HG03342 (cell line): ENCODE results near the gene KCNJ5.

ENCODE experiments used
- ATAC-seq: cut with Tn5 transposase; IDR thresholded peaks from one replicate; pipeline ENCODE4 v1.9.1; 2021; ENCODE audit warnings: mild to moderate bottlenecking, moderate library complexity; ENCODE audit not compliant: unreplicated experiment

Gene KCNJ5

GRCh38 chr11:128868841-128869671 is 22.1 kb upstream of the KCNJ5 start:
- no peak for ATAC-seq

DNA sequence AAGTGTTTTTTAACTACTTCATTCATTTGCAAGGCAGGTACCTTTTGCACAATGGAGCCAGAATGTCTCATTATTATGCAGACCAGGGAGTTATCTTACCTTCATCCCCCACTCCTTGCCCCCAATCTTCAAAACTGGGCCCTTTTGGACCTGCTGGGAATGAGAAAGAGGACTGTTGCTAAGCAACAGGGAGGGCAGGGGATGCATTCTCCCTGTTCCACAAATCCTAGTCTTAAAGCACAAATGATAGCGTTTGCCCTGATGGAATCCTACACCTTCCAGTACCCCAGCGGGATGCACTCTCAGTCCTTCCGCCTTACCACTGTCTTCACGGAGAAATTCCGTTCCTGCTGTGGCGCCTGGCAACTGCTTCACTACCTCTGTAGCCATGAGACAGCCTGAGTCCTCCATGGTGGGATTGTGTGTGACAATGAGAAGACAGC is 20.0 kb upstream of the KCNJ5 start:
- ATAC-seq: no peak

DNA sequence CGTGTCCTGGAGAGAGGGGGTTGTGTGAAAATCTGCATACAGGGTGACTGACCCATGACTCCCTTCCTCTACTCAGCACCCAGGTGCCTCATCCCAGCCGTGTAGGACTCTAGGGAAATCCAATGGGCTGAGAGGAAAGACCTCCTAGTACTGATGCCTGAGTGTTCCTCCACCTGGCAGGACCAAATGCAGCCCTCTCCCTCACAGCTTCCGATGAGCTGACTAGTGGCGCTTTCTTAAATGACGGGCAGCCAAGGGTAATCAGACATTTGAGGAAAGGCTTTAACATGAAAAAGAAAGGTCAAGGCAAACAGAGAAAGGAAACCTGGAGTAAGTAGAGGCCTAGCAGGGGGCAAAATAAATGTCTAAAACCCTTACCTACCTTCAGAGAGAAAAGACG is 19.1 kb upstream of the KCNJ5 start:
- ATAC-seq: no peak

DNA sequence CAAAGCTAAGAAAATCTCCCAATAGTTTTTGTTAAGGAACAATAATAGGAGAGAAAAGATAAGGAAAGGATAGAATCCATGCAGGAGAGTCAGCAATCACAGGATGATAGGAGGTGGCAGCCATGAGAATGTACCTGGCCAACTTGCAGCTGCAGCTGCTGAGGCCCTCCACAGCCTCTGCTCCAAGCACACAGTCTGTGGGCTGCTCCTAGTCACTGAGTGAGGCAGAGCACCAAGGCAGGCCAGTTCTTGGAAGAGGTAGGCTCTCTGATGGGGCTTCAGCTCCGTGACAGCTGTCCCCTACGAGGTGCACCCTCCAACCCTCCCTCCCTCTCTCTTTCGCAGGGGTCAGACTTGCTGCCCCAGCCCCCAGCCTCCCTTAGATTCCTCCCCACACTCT is 18.6 kb upstream of the KCNJ5 start:
- ATAC-seq: no peak

DNA sequence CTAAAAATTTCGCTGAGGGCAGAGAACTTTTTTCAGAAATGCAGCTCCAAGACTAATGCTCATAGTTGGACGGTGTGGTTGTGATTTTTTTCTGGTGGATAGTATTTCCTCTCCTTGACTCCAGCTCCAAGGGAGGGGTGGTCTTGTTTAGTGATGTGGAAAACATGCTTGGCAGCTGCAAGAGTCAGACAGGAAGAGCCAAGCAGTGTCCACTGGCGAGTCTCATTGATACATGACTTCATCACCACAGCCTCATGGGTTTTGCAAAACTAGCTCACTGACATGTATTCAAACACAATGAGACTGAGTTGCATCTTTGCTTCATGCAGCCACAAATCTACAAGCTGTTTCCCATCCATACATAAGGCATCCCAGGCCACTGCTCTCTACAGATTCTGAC is 16.7 kb upstream of the KCNJ5 start:
- no peak for ATAC-seq

DNA sequence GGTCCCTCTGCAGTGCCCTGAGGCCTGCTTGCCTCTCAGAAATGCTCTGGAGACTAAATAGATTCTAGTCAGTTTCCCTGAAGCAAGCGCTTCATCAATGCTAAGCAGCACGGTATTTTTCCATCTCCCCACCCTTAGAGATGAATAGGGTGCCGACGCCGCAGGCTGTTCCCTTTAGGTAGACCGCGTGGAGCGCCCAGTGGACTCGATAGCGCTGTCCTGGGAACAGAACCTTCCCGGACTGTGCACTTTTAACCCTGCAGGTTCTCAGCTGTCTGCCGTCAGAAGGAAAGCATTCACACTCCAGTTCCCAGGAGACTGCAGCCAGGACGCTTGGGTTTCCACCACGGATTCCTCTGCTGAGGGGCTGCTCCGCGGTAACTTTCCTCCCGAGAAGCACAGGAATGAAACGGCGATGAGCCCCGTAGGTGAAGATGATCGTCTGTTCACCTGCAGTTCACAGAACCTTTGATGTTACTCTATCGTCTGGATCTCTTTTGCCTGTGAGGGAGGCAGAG is 15.0 kb upstream of the KCNJ5 start:
- no peak for ATAC-seq

- no peak for ATAC-seq
Measured at GRCh38 chr11:128877726-128878125, 13.4 kb upstream of the KCNJ5 start.

DNA sequence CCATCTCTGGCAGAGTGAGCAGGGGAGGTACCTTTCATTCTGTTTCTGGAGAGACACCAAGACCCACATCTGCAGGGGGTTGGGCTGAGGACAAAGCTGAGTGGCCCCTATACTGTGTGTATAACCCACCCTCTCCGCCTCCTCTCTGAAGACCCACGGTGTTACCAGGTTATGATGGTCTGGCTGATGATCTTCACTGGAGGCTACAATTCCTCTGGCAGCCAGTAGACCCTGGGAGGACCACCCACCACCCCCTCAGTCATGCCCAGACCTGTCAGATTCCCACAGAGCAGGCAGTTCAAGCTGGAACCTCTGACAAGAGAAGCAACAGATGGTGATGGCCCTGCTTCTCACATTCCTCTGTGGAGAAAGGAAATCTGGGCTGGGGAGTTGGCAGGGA is 12.7 kb upstream of the KCNJ5 start:
- ATAC-seq: no peak

- no peak for ATAC-seq
Measured at GRCh38 chr11:128879817-128880216, 11.3 kb upstream of the KCNJ5 start.

GRCh38 chr11:128881221-128881620 is 9.9 kb upstream of the KCNJ5 start:
- no peak for ATAC-seq

DNA sequence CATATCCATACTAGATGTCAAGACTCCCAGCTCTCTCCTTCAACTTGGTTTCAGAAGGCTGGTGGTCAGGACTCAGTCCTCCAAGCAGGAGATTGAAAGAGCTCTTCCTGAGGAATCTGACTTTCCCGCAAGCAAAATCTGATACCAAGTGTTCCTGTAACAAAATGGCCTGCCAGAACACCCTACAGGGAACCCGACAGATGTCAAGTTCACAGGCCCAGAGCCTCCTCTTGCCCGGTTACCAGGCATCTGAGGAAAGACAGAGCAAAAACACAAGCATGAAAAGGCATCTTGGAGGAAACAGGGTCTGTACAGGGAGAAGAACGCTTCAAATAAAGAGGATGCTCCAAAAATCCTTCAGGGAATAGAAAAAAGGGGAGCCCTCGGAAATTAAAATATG is 8.7 kb upstream of the KCNJ5 start:
- ATAC-seq: no peak

- ATAC-seq: no peak
Measured at GRCh38 chr11:128884054-128884453, 7.1 kb upstream of the KCNJ5 start.

GRCh38 chr11:128884703-128885338 is 6.3 kb upstream of the KCNJ5 start:
- peak; percentile 87 for ATAC-seq

DNA sequence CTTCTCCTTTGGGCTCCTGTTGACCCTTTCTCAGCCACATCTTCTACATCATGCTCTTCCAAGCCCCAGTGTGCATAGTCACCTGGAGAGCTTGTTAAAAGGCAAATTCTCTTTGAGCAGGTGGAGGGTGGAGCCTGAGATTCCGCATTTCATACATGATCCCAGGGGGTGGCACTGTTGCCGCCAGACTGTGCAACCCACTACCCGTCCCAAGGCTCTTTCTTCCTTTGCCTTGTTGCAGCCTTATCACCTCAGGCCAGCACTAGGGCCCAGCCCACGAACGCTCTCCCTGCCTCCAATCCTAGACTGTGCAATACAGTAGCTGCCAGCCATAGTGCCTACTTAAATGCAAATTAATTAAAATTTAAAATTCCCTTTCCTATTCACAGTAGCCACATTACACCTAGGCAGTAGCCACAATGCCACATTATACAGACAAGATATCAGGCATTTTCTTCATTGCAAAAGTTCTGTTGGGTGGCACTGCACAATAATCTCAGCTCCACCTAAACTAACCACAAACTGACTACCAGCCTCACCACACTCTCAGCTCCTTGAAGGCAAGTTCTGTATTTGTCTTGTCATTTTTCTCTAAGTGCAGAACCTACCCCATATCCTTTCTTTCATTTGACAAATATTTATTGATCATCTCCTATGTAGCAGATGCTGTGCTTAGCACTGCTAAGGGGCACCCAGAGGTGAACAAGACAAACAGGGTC is 4.6 kb upstream of the KCNJ5 start:
- ATAC-seq: no peak

DNA sequence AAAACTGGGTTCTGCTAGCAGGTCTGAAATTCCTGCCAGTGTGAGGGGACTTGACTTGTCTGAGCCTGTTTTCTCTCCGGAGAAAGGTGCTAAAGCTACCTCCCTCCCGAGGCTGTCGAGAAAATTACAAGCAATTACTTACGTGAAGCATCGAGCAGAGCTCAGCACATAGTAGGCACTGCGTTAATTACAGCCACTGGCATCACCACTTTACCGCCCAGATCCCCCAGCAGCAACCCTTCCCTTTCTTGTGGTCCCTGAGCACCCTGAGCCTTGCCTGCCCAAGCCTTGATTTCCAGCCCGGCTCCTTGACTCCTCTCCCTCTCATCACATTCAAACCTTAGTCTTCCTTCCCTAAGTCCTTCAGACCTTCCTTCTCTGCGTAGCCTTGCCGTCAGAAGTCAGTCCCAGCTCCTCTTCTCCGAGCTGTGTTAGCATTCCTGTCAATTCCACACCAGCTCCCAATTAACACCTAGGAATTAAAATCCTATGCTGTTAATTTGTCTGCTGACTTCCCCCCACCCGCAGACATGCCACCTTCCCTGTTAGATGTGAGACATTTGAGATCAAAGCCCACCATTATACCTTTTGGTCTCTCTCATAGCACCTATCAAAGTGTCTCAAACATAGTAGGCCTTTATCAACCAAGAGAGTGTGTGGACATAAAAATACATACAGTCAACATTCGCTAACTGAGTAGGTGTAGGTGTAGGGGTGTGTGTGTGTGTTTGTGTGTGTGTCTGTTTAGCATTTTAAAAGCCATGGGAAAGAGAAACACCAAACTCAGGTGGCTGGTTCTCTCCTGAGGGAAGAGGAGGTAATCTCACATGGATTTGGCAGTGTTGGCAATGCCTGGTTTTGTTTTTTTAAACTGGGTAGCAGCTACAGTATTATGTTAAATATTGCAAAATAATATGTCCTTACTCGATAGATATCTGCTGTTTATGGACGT is 2.8 kb upstream of the KCNJ5 start:
- ATAC-seq: no peak

DNA sequence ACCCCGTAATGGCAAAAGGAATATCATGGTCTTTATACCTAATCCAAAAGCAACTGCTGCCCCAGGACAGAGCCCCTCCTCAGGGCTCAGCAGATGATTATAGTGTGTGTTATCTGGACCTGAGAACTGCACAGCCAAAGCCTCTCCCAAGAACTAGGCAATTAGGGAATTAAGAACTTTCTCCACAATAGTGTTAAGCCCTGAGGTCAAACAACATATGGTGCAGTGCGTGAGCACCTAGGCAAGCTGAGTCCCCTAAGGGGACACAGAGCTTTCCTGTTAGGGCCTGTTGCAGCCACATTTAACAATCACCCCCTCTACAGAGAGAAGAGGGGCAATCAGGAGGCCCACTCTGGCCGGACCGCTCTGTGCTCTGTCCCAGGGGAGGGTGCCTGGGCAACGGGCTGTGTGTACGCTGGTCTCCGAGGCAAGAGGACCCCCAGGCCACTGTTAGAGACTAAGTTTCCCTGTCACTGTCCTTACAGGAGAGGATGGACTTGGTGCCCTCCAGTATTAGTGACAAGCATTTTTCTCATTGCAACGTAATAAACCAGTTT is 1.4 kb upstream of the KCNJ5 start:
- no peak for ATAC-seq

DNA sequence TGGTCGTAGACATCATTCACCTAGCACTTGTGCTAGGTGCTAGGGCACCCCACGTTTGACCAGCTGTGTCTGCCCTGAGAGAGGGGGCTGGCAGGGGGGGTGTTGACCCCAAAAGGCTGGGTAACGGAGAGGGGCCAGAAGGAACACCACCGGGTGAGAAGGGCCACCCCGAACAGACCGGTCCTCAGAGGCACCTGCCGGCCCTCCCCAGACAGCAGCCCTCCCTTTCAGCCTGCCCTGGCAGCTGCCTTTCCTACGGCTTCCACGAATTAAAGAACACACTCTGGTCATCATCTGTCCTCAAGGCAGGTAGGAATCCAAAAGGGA is 977 bp upstream of the KCNJ5 start:
- no peak for ATAC-seq

- ATAC-seq: no peak
Measured at GRCh38 chr11:128891913-128892398, 800 bp downstream of the KCNJ5 start.

DNA sequence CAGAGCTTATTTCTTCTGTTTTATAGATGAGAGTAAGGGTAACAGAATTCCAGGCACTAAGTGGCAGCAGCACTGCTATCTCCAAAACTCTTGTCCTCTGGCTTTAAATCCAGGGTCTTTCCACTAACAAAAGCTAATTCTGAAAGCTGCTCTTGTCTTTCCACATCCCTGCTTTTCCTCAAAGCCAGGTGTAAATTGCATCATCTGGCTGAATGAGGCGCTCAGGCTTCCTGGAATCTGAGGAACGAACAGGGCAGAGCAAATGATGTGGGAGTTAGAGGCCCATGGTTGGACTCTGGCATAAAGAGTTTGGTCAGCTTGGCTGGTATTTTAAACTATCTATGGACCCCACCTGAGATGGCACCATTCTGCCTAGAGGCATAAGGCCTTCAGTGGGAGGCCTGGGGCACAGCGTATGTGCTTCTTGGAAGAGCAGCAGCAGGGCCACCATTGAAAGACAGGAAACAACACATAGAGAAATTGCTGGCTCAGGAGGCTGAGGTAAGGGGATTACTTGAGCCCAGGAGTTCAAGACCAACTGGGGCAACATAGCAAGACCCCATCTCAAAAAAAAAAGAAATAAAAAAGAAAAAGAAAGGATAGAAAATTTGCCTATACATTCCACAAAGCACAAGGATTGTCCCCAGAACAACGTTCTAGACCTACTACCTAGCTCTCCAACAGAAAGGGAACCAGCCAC is 1.9 kb downstream of the KCNJ5 start:
- ATAC-seq: no peak
